SH-SY5Y (cell line): ENCODE results near the gene ITPR2.

Experiments used
- GATA2 ChIP-seq: IDR thresholded peaks from 2 replicates; pipeline ENCODE4 v1.6.1; 2011; ENCODE audit warnings: mild to moderate bottlenecking, low read depth, low read length
- GATA3 ChIP-seq: IDR thresholded peaks from 2 replicates; pipeline ENCODE4 v1.6.1; 2011; ENCODE audit warnings: low read depth, mild to moderate bottlenecking, low read length, moderate library complexity

GRCh38 chr12:26684101-26684500 is 148.9 kb downstream of the ITPR2 start:
- TF ChIP-seq GATA2 (no peak), GATA3 (no peak)
